ENCODE measurements around the gene TAOK3.
"Not testable (repeated sequence)": the region's sequence is repeated elsewhere in the genome, so short reads cannot be mapped to it uniquely, and the experiment has no call there.

The TAOK3 gene

GRCh38 chr12:118373616-118374015, 909 bp upstream of the TAOK3 start:
- no peak for DNase-seq
- ATAC-seq, result no peak

- DNase-seq, result peak; percentile 29
Observed at GRCh38 chr12:118371321-118372282, 1.1 kb downstream of the TAOK3 start.

GRCh38 chr12:118370601-118371000, 2.1 kb downstream of the TAOK3 start:
- ATAC-seq (no peak), DNase-seq (no peak)

More at GRCh38 chr12:118371321-118372282, 1.1 kb downstream of the TAOK3 start:
- ATAC-seq, result no peak

- ATAC-seq (no peak), DNase-seq (no peak)
Observed at GRCh38 chr12:118368821-118369220, 3.9 kb downstream of the TAOK3 start.

GRCh38 chr12:118361889-118362288, 10.8 kb downstream of the TAOK3 start:
- ATAC-seq, result no peak
- DNase-seq, result no peak

GRCh38 chr12:118361092-118361404, 11.7 kb downstream of the TAOK3 start:
- DNase-seq, result no peak
- no peak for ATAC-seq

GRCh38 chr12:118359541-118359915, 13.2 kb downstream of the TAOK3 start:
- DNase-seq, result peak; percentile 25
- ATAC-seq, result no peak

GRCh38 chr12:118358612-118359540, 13.8 kb downstream of the TAOK3 start:
- no peak for ATAC-seq
- no peak for DNase-seq

GRCh38 chr12:118358008-118358359, 14.7 kb downstream of the TAOK3 start:
- DNase-seq (no peak), ATAC-seq (no peak)

- peak; percentile 58 for DNase-seq
- peak; percentile 80 for ATAC-seq
Observed at GRCh38 chr12:118357257-118358007, 15.3 kb downstream of the TAOK3 start.

GRCh38 chr12:118356809-118357256, 15.9 kb downstream of the TAOK3 start:
- ATAC-seq (peak; percentile 64), DNase-seq (no peak)

- ATAC-seq, result no peak
- DNase-seq, result no peak
Observed at GRCh38 chr12:118355843-118356242, 16.9 kb downstream of the TAOK3 start.

GRCh38 chr12:118354903-118355302, 17.8 kb downstream of the TAOK3 start:
- no peak for DNase-seq
- ATAC-seq, result no peak

GRCh38 chr12:118354503-118354902, 18.2 kb downstream of the TAOK3 start:
- not testable (repeated sequence) for DNase-seq, ATAC-seq

GRCh38 chr12:118353721-118354120, 19.0 kb downstream of the TAOK3 start:
- DNase-seq (no peak), ATAC-seq (no peak)

GRCh38 chr12:118350908-118351559, 21.7 kb downstream of the TAOK3 start:
- ATAC-seq (no peak), DNase-seq (no peak)

- no peak for DNase-seq
- no peak for ATAC-seq
Observed at GRCh38 chr12:118347916-118348315, 24.8 kb downstream of the TAOK3 start.

GRCh38 chr12:118346895-118347294, 25.8 kb downstream of the TAOK3 start:
- ATAC-seq (no peak), DNase-seq (no peak)

GRCh38 chr12:118345355-118345754, 27.4 kb downstream of the TAOK3 start:
- no peak for DNase-seq
- no peak for ATAC-seq

GRCh38 chr12:118344829-118345228, 27.9 kb downstream of the TAOK3 start:
- ATAC-seq (no peak), DNase-seq (no peak)

- DNase-seq (no peak), ATAC-seq (no peak)
Observed at GRCh38 chr12:118342090-118342489, 30.6 kb downstream of the TAOK3 start.

Data from stimulated activated naive CD8-positive, alpha-beta T cell treated with anti-CD3 and anti-CD28 coated beads, Interleukin-15, Interleukin-2, amounts not matched to agents 100 U/mL and 50 U/mL, for 24 hours (primary cell).